22Rv1 (cell line): ENCODE results near the gene CEP85.

Experiments used
- H3K27ac ChIP-seq: fragments of 450-650 bp; 2 replicates; pipeline ENCODE4 v1.5.1; 2017
- ZFX ChIP-seq: fragments of 450-650 bp; IDR thresholded peaks from 2 replicates; pipeline ENCODE4 v1.6.1; 2017; ENCODE audit warnings: antibody characterized with exemption, borderline replicate concordance
- TF ChIP-seq, protein P1 (sequence below): fragments of 450-650 bp; IDR thresholded peaks from 2 replicates; pipeline ENCODE4 v1.5.1; 2017; ENCODE audit warnings: mild to moderate bottlenecking

Gene CEP85

DNA sequence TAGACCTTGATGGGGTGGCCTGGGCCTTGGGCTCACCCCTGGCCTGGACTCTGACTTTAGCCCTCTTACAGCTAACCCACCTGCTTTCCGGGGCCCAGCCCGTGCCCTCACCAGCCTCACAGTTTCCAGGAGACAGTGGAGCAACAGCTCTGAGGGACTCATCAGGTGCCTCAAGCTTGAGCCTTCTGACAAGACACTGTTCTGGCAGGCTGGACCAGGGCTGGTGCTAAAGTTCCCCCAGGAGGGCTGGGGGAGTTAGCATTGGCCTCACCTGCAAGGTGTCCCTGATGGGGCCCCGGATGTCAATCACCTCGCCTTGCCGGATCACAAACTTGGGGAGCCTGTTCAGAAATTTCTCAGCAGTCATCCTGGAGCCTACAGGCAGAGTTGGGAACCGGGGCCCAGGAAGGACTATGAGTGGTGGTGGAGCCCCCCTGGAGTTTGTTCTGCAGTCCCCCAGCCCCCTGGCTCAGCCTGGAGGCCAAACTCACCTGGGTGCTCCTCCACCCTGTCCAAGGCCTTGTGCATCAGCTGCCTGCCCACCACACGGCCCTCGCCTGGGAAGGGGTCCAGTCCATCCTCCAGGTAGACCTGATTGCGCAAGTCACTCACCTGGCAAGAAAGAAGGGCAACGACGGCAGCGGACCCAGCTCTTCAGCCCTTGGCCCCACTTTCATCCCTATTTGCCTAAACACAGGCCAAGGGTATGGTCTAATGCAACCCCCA is 50.0 kb downstream of the CEP85 start:
- no peak for TF ChIP-seq ZFX
- TF ChIP-seq, protein P1, sequence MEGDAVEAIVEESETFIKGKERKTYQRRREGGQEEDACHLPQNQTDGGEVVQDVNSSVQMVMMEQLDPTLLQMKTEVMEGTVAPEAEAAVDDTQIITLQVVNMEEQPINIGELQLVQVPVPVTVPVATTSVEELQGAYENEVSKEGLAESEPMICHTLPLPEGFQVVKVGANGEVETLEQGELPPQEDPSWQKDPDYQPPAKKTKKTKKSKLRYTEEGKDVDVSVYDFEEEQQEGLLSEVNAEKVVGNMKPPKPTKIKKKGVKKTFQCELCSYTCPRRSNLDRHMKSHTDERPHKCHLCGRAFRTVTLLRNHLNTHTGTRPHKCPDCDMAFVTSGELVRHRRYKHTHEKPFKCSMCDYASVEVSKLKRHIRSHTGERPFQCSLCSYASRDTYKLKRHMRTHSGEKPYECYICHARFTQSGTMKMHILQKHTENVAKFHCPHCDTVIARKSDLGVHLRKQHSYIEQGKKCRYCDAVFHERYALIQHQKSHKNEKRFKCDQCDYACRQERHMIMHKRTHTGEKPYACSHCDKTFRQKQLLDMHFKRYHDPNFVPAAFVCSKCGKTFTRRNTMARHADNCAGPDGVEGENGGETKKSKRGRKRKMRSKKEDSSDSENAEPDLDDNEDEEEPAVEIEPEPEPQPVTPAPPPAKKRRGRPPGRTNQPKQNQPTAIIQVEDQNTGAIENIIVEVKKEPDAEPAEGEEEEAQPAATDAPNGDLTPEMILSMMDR: no peak
- peak overlapping the region; percentile 20 for H3K27ac ChIP-seq

- H3K27ac ChIP-seq: peak overlapping the region; percentile 20; the same call in 1 of the 2 replicates
- TF ChIP-seq ZFX: no peak
- TF ChIP-seq, protein P1: peak; percentile 79
These were observed 50.8 kb downstream of the CEP85 start for GRCh38 chr1:26284597-26285347.

- no peak overlapping the region for H3K27ac ChIP-seq
- TF ChIP-seq ZFX: no peak
- TF ChIP-seq, protein P1: peak; percentile 67
These were observed 51.5 kb downstream of the CEP85 start for GRCh38 chr1:26285366-26286063.

GRCh38 chr1:26286064-26286416 is 52.0 kb downstream of the CEP85 start:
- TF ChIP-seq ZFX: no peak
- TF ChIP-seq, protein P1: peak; percentile 17
- H3K27ac ChIP-seq: no peak overlapping the region

GRCh38 chr1:26287033-26287711 is 53.2 kb downstream of the CEP85 start:
- no peak overlapping the region for H3K27ac ChIP-seq
- TF ChIP-seq ZFX: no peak
- TF ChIP-seq, protein P1: no peak

DNA sequence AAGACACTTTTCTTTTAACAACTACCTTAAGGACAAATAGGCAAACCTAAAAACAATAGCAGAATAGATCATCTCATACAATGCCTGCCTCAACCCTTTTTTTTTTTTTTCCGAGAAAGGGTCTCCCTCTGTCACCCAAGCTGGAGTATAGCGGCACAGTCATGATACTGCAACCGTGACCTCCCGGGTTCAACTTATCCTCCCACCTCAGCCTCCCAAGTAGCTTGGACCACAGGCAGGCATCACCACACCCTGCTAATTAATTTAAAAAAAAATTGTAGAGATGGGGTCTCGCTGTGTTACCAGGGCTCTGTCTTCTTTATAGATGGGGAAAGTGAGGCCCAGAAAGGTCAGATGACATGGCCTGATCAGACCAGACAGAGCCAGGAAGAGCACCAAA is 53.8 kb downstream of the CEP85 start:
- TF ChIP-seq, protein P1: no peak
- no peak for TF ChIP-seq ZFX
- no peak overlapping the region for H3K27ac ChIP-seq
